ENCODE measurements around the gene RREB1.
A peak's percentile ranks its signal among the peaks of the same experiment; 100 is the strongest.

RREB1 gene

DNA sequence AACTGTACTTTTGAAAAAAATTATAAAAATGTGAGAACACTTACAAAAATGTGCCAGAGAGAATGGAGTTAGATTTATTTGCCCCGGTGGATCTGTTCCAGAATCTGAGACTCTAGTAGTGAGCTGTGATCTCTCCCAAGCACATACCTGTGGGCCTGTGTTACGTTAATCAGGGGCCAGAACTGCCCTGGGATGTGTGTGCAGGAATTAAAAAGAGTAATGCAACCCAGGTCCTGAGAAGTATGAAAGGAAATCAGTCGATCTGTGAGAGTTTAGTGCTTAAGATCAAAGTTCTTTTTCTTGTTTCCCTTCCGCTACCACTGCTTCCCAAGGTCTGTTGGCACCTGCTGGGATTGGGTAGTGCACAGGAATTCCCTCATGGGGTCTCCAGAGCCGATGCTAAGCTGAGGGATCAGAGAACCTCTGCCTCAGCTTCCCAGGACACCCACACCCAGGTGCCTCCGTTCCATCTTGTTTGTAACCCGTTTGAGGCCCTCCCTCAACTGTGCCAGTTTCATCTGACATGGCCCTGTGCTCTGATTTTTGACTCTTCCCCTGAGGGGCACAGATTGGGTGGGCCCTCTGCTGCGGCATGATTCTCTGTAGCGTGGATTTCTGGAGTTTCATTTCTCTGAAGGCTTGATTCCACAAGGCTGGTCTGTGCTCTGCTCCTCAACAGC is 87.7 kb downstream of the RREB1 start:
- POLR2A ChIA-PET: no interaction called here
- CTCF ChIA-PET: no interaction called here
- no peak for DNase-seq (ENCODE audit: extremely low spot score)
- TF ChIP-seq FOXA1 (IDR thresholded peaks at IDR 0.05): no peak
- TF ChIP-seq TARDBP (IDR thresholded peaks at IDR 0.05): no peak
- no peak for TF ChIP-seq ZNF384 (IDR thresholded peaks at IDR 0.05)
- no peak for TF ChIP-seq NFRKB (IDR thresholded peaks at IDR 0.05)

DNA sequence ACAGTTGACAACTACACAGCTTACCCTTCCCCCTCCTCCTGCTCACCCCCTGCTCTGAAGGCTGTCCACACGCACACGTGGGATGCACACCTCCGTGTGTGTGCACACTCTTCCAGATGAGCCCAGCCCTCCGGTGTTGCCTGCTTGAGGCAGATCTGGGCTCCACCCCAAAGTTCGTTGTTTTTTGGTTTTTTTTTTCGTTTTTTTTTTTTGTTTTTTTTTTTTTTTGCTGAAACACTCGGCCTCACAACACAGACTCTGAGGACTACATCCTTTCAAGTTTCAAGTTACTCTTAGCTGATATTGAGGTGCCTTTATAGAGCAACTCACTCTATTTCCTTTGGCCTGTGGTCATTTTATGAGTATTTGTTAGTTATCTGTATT is 88.2 kb downstream of the RREB1 start:
- TF ChIP-seq PKNOX1 (IDR thresholded peaks at IDR 0.05): no peak
- peak; percentile 69; the same call in 1 of the 2 replicates for TF ChIP-seq ZNF384 (IDR thresholded peaks at IDR 0.05)
- POLR2A ChIA-PET: no interaction called here
- DNase-seq (ENCODE audit: extremely low spot score): no peak
- CTCF ChIA-PET: interaction anchor here (0.6 to 0.7 kb wide), 2 partner anchors 13 to 290 kb away, joined by 3 to 4 read pairs; no protein-coding TSS in a partner anchor

DNA sequence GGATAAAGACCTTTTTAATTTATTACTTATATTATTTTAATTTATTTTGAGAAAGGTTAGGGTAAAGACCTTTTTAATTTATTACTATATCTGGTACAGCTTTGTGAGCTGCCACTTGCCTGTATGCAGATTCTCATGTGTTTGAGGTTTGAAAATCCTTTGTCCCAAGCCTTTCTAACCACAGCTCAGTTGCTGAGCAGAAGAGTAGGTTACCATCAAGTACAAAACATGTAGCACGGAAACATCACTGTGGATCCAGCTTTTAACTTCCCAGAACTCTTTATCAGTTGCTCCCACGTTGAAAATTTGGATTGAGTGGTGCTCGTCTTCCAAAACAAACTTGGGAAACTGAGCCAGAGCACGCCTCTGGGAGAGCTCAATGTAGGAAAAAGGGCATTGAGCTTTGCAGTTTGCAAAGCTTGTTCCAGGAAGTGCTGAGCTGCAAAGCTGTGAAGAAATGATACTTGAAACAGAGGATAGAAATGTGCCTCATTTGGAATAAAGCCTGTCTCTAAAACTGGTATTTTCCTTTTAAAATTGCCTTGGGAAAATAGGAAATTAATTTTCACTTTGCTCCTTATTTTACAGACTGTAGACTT is 89.0 kb downstream of the RREB1 start:
- no peak for DNase-seq (ENCODE audit: extremely low spot score)
- ChIA-PET CTCF (interaction anchor here (0.6 to 0.7 kb wide), 2 partner anchors 12 to 290 kb away, joined by 3 to 4 read pairs; no protein-coding TSS in a partner anchor), POLR2A (no interaction called here)
- TF ChIP-seq NFRKB (IDR thresholded peaks at IDR 0.05) (no peak), ELF4 (IDR thresholded peaks at IDR 0.05) (no peak), CTBP1 (IDR thresholded peaks at IDR 0.05; ENCODE audit: borderline replicate concordance) (no peak), HDGF (IDR thresholded peaks at IDR 0.05; ENCODE audit: borderline replicate concordance) (no peak), TARDBP (IDR thresholded peaks at IDR 0.05) (no peak), L3MBTL2 (conservative IDR thresholded peaks at IDR 0.05) (no peak), FOXA1 (IDR thresholded peaks at IDR 0.05) (no peak), FOXK2 (IDR thresholded peaks at IDR 0.05) (no peak), LEF1 (IDR thresholded peaks at IDR 0.05; ENCODE audit: borderline replicate concordance) (no peak), BHLHE40 (IDR thresholded peaks at IDR 0.05; ENCODE audit: borderline replicate concordance) (no peak), ZNF384 (IDR thresholded peaks at IDR 0.05) (no peak), SP1 (IDR thresholded peaks at IDR 0.05) (no peak), PKNOX1 (IDR thresholded peaks at IDR 0.05) (no peak), SUZ12 (IDR thresholded peaks at IDR 0.05) (no peak), ARNT (IDR thresholded peaks at IDR 0.05) (no peak), FOXM1 (IDR thresholded peaks at IDR 0.05; ENCODE audit: borderline replicate concordance) (no peak)

- TF ChIP-seq PKNOX1 (IDR thresholded peaks at IDR 0.05): no peak
- TF ChIP-seq ZNF384 (IDR thresholded peaks at IDR 0.05): no peak
- no peak for TF ChIP-seq CTBP1 (IDR thresholded peaks at IDR 0.05; ENCODE audit: borderline replicate concordance)
- no peak for TF ChIP-seq ARNT (IDR thresholded peaks at IDR 0.05)
- no peak for TF ChIP-seq LEF1 (IDR thresholded peaks at IDR 0.05; ENCODE audit: borderline replicate concordance)
- no peak for TF ChIP-seq HDGF (IDR thresholded peaks at IDR 0.05; ENCODE audit: borderline replicate concordance)
- CTCF ChIA-PET: no interaction called here
- POLR2A ChIA-PET: no interaction called here
- no peak for DNase-seq (ENCODE audit: extremely low spot score)
Measured at GRCh38 chr6:7197747-7198146, 90.0 kb downstream of the RREB1 start.

DNA sequence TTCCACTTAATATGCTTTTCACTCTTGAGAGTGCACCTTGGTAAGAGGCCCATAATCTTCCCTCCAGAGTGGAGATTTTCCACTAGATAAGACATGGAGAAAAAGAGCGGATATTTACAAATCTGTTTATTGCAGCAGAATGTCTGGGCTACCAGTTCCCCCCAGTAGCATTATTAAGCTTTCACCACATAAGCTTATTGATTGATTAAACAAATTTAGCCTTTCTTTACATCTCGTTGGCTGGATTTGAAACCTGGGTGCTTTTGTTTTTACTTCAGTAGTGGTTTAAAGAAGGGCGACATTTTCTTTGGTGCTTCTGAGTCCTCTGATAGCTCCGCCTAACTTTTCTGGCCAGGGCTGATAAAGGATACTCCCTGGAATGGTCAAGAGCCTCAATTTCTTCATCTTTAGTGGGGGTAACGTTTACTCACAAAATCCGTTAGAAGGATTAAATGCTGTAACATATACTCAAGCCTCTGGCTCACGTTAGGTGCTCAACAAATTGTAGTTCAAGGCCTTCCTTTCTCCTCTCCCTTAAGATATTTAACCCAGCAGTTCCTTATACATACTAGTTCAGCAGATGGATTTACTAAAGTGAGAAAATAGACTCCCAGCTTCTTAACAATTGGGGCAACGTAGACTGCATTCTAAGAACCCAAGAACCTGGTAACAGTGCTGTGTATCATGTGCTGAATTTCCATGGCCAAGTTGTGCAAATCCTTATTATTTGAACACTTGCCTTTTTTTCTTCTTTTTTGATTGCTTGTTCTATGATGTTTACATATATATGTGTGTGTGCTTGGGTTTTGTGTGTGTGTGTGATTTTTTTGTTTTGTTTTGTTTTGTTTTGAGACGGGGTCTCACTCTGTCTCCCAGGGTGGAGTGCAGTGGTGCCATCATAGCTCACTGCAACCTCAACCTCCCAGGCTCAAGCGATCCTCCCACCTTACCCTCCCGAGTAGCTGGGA is 91.4 kb downstream of the RREB1 start:
- DNase-seq (ENCODE audit: extremely low spot score): no peak
- ChIA-PET POLR2A (no interaction called here), CTCF (no interaction called here)

More for the DNA sequence above, 91.4 kb downstream of the RREB1 start:
- TF ChIP-seq CTBP1 (IDR thresholded peaks at IDR 0.05; ENCODE audit: borderline replicate concordance) (no peak), BHLHE40 (IDR thresholded peaks at IDR 0.05; ENCODE audit: borderline replicate concordance) (no peak), LEF1 (IDR thresholded peaks at IDR 0.05; ENCODE audit: borderline replicate concordance) (no peak), SUZ12 (IDR thresholded peaks at IDR 0.05) (no peak), NFRKB (IDR thresholded peaks at IDR 0.05) (no peak), SP1 (IDR thresholded peaks at IDR 0.05) (no peak), FOXM1 (IDR thresholded peaks at IDR 0.05; ENCODE audit: borderline replicate concordance) (no peak), TARDBP (IDR thresholded peaks at IDR 0.05) (no peak), ARNT (IDR thresholded peaks at IDR 0.05) (no peak), HDGF (IDR thresholded peaks at IDR 0.05; ENCODE audit: borderline replicate concordance) (no peak), PKNOX1 (IDR thresholded peaks at IDR 0.05) (no peak), L3MBTL2 (conservative IDR thresholded peaks at IDR 0.05) (no peak), ELF4 (IDR thresholded peaks at IDR 0.05) (no peak), ZNF384 (IDR thresholded peaks at IDR 0.05) (no peak), FOXA1 (IDR thresholded peaks at IDR 0.05) (no peak), FOXK2 (IDR thresholded peaks at IDR 0.05) (no peak)
